HEK293 (cell line): Measurements from ENCODE around the gene TBXA2R.

ENCODE experiments used
- CTCF ChIA-PET: fragments of 350-600 bp; formaldehyde crosslinking; extraction: SDS; loops from one replicate; lab custom pipeline; 2021; ENCODE audit warnings: antibody characterized with exemption; lab: Yijun Ruan, JAX
- POLR2A ChIA-PET: fragments of 300-600 bp; formaldehyde crosslinking; extraction: SDS; loops from one replicate; lab custom pipeline; 2020; ENCODE audit warnings: antibody characterized with exemption, inconsistent platforms; lab: Yijun Ruan, JAX
- H3K27ac ChIP-seq: fragments of 200-500 bp; sonication (Bioruptor generic); 2 replicates; pipeline ENCODE4 v1.5.1; 2014; ENCODE audit warnings: low read depth, low read length, control low read depth, inconsistent platforms; ENCODE audit errors: extremely low read depth
- H3K36me3 ChIP-seq, 2 experiments: fragments of 200-500 bp in 1 of 2; sonication (Bioruptor generic) in 1 of 2; 1 replicate in 1 of 2; 2 replicates in 1 of 2; pipeline ENCODE4 v1.5.1; 2014 to 2017; ENCODE audit warnings: inconsistent platforms in 2 of 2, low read length in 2 of 2; ENCODE audit not compliant: control insufficient read depth in 2 of 2, insufficient read depth in 1 of 2
- H3K4me1 ChIP-seq: fragments of 200-500 bp; sonication (Bioruptor generic); 2 replicates; pipeline ENCODE4 v1.5.1; 2014; ENCODE audit warnings: mild to moderate bottlenecking, low read length, inconsistent platforms; ENCODE audit not compliant: control insufficient read depth, insufficient read depth
- H3K4me3 ChIP-seq: 2 replicates; pipeline ENCODE4 v1.5.1; 2011; ENCODE audit warnings: low read depth, mild to moderate bottlenecking, control low read depth, low read length, moderate library complexity
- H3K9me3 ChIP-seq: fragments of 200-500 bp; sonication (Bioruptor generic); 2 replicates; pipeline ENCODE4 v1.5.1; 2014; ENCODE audit warnings: low read depth, low read length, inconsistent platforms; ENCODE audit not compliant: control insufficient read depth, insufficient read depth
- GLIS1 ChIP-seq: fragments of 450-650 bp; formaldehyde crosslinking; IDR thresholded peaks from 2 replicates; pipeline ENCODE4 v1.5.1; 2016; ENCODE audit warnings: missing biosample characterization, missing genetic modification characterization
- KLF16 ChIP-seq: fragments of 450-650 bp; formaldehyde crosslinking; IDR thresholded peaks from 2 replicates; pipeline ENCODE4 v1.5.1; 2017; ENCODE audit warnings: missing biosample characterization, missing genetic modification characterization
- KLF7 ChIP-seq: fragments of 450-650 bp; formaldehyde crosslinking; IDR thresholded peaks from 2 replicates; pipeline ENCODE4 v1.5.1; 2016; ENCODE audit warnings: missing biosample characterization, missing genetic modification characterization, borderline replicate concordance
- MZF1 ChIP-seq: fragments of 450-650 bp; formaldehyde crosslinking; IDR thresholded peaks from 2 replicates; pipeline ENCODE4 v1.5.1; 2017; ENCODE audit warnings: missing biosample characterization, missing genetic modification characterization, borderline replicate concordance
- TRIM28 ChIP-seq: IDR thresholded peaks from 2 replicates; pipeline ENCODE4 v1.6.1; 2011; ENCODE audit warnings: low read length, control low read depth, borderline replicate concordance
- YY1 ChIP-seq: fragments of 450-650 bp; formaldehyde crosslinking; IDR thresholded peaks from 2 replicates; pipeline ENCODE4 v1.5.1; 2018; ENCODE audit warnings: missing biosample characterization, missing genetic modification characterization
- ZBTB1 ChIP-seq: fragments of 450-650 bp; formaldehyde crosslinking; IDR thresholded peaks from 2 replicates; pipeline ENCODE4 v1.5.1; 2016; ENCODE audit warnings: missing biosample characterization, missing genetic modification characterization
- ZBTB48 ChIP-seq: fragments of 450-650 bp; formaldehyde crosslinking; IDR thresholded peaks from 2 replicates; pipeline ENCODE4 v1.5.1; 2016; ENCODE audit warnings: missing biosample characterization, missing genetic modification characterization
- ZNF169 ChIP-seq: fragments of 450-650 bp; formaldehyde crosslinking; IDR thresholded peaks from 2 replicates; pipeline ENCODE4 v1.5.1; 2016; ENCODE audit warnings: missing biosample characterization, missing genetic modification characterization
- ZNF266 ChIP-seq: fragments of 450-650 bp; formaldehyde crosslinking; IDR thresholded peaks from 2 replicates; pipeline ENCODE4 v1.5.1; 2016; ENCODE audit warnings: missing biosample characterization, missing genetic modification characterization, low read depth
- ZNF274 ChIP-seq, 2 experiments: fragments of 200-500 bp in 1 of 2; fragments of 450-650 bp in 1 of 2; sonication (Bioruptor generic) in 1 of 2; formaldehyde crosslinking in 1 of 2; IDR thresholded peaks; 2 replicates each; pipeline versions ENCODE4 v1.5.1 to v1.6.1; 2014 to 2016; ENCODE audit warnings: borderline replicate concordance in 1 of 2, inconsistent platforms in 1 of 2, low read length in 1 of 2, missing biosample characterization in 1 of 2, missing genetic modification characterization in 1 of 2
- ZNF302 ChIP-seq: fragments of 450-650 bp; formaldehyde crosslinking; IDR thresholded peaks from 2 replicates; pipeline ENCODE4 v1.5.1; 2016; ENCODE audit warnings: missing biosample characterization, missing genetic modification characterization, low read depth
- ZNF311 ChIP-seq: fragments of 450-650 bp; formaldehyde crosslinking; IDR thresholded peaks from 2 replicates; pipeline ENCODE4 v1.5.1; 2017; ENCODE audit warnings: missing biosample characterization, missing genetic modification characterization, borderline replicate concordance
- ZNF341 ChIP-seq: fragments of 450-650 bp; formaldehyde crosslinking; IDR thresholded peaks from 2 replicates; pipeline ENCODE4; 2016; ENCODE audit warnings: low read depth, missing biosample characterization, missing genetic modification characterization
- ZNF473 ChIP-seq: fragments of 450-650 bp; formaldehyde crosslinking; IDR thresholded peaks from 2 replicates; pipeline ENCODE4 v1.5.1; 2017; ENCODE audit warnings: missing biosample characterization, missing genetic modification characterization
- ZNF560 ChIP-seq: fragments of 450-650 bp; formaldehyde crosslinking; IDR thresholded peaks from 2 replicates; pipeline ENCODE4 v1.5.1; 2017; ENCODE audit warnings: missing biosample characterization, missing genetic modification characterization, borderline replicate concordance
- ZNF571 ChIP-seq: fragments of 450-650 bp; formaldehyde crosslinking; IDR thresholded peaks from 2 replicates; pipeline ENCODE4 v1.5.0; 2017; ENCODE audit warnings: missing biosample characterization, missing genetic modification characterization
- ZNF610 ChIP-seq: fragments of 450-650 bp; formaldehyde crosslinking; IDR thresholded peaks from 2 replicates; pipeline ENCODE4 v1.5.1; 2016; ENCODE audit warnings: missing biosample characterization, missing genetic modification characterization, borderline replicate concordance
- ZNF623 ChIP-seq: fragments of 450-650 bp; formaldehyde crosslinking; IDR thresholded peaks from 2 replicates; pipeline ENCODE4 v1.5.1; 2016; ENCODE audit warnings: missing biosample characterization, missing genetic modification characterization
- ZNF785 ChIP-seq: fragments of 450-650 bp; formaldehyde crosslinking; IDR thresholded peaks from 2 replicates; pipeline ENCODE4 v1.5.1; 2016; ENCODE audit warnings: missing biosample characterization, missing genetic modification characterization
- ZSCAN16 ChIP-seq: fragments of 450-650 bp; formaldehyde crosslinking; IDR thresholded peaks from 2 replicates; pipeline ENCODE4 v1.5.1; 2016; ENCODE audit warnings: missing biosample characterization, missing genetic modification characterization
- ZSCAN23 ChIP-seq: fragments of 450-650 bp; formaldehyde crosslinking; IDR thresholded peaks from 2 replicates; pipeline ENCODE4 v1.5.1; 2016; ENCODE audit warnings: missing biosample characterization, missing genetic modification characterization
- TF ChIP-seq, protein P1 (sequence below): fragments of 450-650 bp; formaldehyde crosslinking; IDR thresholded peaks from 2 replicates; pipeline ENCODE4 v1.5.1; 2017; ENCODE audit warnings: missing biosample characterization, mild to moderate bottlenecking, missing genetic modification characterization, moderate library complexity
- TF ChIP-seq, protein P2 (sequence below): fragments of 450-650 bp; formaldehyde crosslinking; IDR thresholded peaks from 2 replicates; pipeline ENCODE4 v1.5.1; 2016; ENCODE audit warnings: missing biosample characterization, missing genetic modification characterization
- TF ChIP-seq, protein P3 (sequence below): fragments of 450-650 bp; formaldehyde crosslinking; IDR thresholded peaks from 2 replicates; pipeline ENCODE4 v1.5.1; 2016; ENCODE audit warnings: missing biosample characterization, missing genetic modification characterization, low read depth
- TF ChIP-seq, protein P4 (sequence below): sonication (generic); formaldehyde crosslinking; IDR thresholded peaks from 2 replicates; pipeline ENCODE4 v1.8.1; 2022; ENCODE audit warnings: mild to moderate bottlenecking, moderate library complexity, missing genetic modification reagents
- TF ChIP-seq, protein P5 (sequence below): fragments of 450-650 bp; formaldehyde crosslinking; IDR thresholded peaks from 2 replicates; pipeline ENCODE4 v1.5.1; 2016; ENCODE audit warnings: missing biosample characterization, missing genetic modification characterization, low read depth

TBXA2R gene

DNA sequence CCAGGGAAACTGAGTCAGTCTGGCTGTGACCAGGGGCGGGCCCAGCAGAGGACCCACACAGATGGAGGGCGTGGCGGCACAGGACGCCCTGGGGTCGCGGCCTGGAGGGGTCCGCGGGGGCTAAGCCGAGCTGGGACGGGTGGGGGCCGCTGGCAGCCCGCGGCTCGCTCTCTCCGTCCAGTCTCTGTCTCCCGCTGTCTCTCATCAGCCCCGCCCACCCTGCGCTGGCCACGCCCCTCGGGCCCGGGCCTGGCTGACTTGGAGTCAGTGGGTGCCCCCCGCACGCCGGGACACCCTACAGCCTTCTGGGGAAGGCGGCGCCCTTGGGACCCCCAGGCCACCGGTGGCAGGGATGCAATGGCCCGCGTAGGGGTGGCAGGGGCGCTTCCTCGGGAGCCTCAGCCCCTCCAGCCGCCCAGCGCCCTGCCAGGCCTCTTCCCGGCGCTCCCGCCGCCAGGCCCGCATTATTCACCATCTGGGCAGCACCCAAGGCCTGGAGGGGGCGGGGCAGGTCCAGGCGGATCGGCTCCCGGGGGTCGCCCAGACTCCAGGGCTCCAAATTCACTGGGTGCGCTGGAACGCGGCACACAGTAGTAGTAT, at the start of gene TBXA2R:
TSS of gene TBXA2R (minus strand) at position 186 of the 600 bp plus-strand sequence. CDS start 6,241 bp downstream, outside the sequence.
- ChIA-PET CTCF (interaction anchor here (1.2 kb wide), 1 partner anchor 62 kb away, joined by 3 read pairs; no protein-coding TSS in a partner anchor), POLR2A (interaction anchor here (0.6 kb wide), 1 partner anchor 99 kb away, joined by 10 read pairs; no protein-coding TSS in a partner anchor)
- Histone ChIP-seq H3K27ac (no peak within 1 kb of the TSS), H3K36me3 (peaks cover 0 to 18% of the 10 kb centered on the region in 2 experiments; a peak in 2 of 3 replicates), H3K9me3 (no peaks in the 10 kb centered on the region), H3K4me1 (peaks cover 3% of the 10 kb centered on the region; the same call in 1 of the 2 replicates), H3K4me3 (peak within 1 kb of the TSS; percentile 51)
- TF ChIP-seq ZSCAN23 (no peak), ZNF311 (tag by site-specific recombination) (no peak), ZSCAN16 (no peak), ZNF560 (tag by site-specific recombination) (no peak), ZNF302 (tag by site-specific recombination) (no peak), ZNF274 (IDR thresholded peaks at IDR 0.05; ENCODE audit: low read length) (no peak), ZNF274 (tag by site-specific recombination; IDR thresholded peaks at IDR 0.05; ENCODE audit: borderline replicate concordance) (no peak), ZNF266 (tag by site-specific recombination) (no peak), YY1 (tag by site-specific recombination) (no peak), TRIM28 (no peak), ZNF341 (tag by site-specific recombination) (no peak), KLF7 (tag by site-specific recombination) (no peak), ZNF610 (no peak), ZNF473 (tag by site-specific recombination) (no peak), ZBTB1 (no peak; the same call in 1 of the 2 replicates), ZNF169 (tag by site-specific recombination) (no peak), KLF16 (peak; percentile 55; the same call in 1 of the 2 replicates), MZF1 (no peak), ZNF623 (no peak), ZNF785 (no peak), ZNF571 (tag by site-specific recombination) (no peak), GLIS1 (peak; percentile 57; the same call in 1 of the 2 replicates), ZBTB48 (tag by site-specific recombination) (no peak)
- TF ChIP-seq, protein P1, sequence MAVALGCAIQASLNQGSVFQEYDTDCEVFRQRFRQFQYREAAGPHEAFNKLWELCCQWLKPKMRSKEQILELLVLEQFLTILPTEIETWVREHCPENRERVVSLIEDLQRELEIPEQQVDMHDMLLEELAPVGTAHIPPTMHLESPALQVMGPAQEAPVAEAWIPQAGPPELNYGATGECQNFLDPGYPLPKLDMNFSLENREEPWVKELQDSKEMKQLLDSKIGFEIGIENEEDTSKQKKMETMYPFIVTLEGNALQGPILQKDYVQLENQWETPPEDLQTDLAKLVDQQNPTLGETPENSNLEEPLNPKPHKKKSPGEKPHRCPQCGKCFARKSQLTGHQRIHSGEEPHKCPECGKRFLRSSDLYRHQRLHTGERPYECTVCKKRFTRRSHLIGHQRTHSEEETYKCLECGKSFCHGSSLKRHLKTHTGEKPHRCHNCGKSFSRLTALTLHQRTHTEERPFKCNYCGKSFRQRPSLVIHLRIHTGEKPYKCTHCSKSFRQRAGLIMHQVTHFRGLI: no peak
- TF ChIP-seq, protein P2, sequence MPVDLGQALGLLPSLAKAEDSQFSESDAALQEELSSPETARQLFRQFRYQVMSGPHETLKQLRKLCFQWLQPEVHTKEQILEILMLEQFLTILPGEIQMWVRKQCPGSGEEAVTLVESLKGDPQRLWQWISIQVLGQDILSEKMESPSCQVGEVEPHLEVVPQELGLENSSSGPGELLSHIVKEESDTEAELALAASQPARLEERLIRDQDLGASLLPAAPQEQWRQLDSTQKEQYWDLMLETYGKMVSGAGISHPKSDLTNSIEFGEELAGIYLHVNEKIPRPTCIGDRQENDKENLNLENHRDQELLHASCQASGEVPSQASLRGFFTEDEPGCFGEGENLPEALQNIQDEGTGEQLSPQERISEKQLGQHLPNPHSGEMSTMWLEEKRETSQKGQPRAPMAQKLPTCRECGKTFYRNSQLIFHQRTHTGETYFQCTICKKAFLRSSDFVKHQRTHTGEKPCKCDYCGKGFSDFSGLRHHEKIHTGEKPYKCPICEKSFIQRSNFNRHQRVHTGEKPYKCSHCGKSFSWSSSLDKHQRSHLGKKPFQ: no peak
- TF ChIP-seq, protein P3, sequence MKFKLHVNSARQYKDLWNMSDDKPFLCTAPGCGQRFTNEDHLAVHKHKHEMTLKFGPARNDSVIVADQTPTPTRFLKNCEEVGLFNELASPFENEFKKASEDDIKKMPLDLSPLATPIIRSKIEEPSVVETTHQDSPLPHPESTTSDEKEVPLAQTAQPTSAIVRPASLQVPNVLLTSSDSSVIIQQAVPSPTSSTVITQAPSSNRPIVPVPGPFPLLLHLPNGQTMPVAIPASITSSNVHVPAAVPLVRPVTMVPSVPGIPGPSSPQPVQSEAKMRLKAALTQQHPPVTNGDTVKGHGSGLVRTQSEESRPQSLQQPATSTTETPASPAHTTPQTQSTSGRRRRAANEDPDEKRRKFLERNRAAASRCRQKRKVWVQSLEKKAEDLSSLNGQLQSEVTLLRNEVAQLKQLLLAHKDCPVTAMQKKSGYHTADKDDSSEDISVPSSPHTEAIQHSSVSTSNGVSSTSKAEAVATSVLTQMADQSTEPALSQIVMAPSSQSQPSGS (tag by site-specific recombination): no peak
- TF ChIP-seq, protein P4, sequence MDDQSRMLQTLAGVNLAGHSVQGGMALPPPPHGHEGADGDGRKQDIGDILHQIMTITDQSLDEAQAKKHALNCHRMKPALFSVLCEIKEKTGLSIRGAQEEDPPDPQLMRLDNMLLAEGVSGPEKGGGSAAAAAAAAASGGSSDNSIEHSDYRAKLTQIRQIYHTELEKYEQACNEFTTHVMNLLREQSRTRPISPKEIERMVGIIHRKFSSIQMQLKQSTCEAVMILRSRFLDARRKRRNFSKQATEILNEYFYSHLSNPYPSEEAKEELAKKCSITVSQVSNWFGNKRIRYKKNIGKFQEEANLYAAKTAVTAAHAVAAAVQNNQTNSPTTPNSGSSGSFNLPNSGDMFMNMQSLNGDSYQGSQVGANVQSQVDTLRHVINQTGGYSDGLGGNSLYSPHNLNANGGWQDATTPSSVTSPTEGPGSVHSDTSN (CRISPR knock-in tag): no peak
- TF ChIP-seq, protein P5, sequence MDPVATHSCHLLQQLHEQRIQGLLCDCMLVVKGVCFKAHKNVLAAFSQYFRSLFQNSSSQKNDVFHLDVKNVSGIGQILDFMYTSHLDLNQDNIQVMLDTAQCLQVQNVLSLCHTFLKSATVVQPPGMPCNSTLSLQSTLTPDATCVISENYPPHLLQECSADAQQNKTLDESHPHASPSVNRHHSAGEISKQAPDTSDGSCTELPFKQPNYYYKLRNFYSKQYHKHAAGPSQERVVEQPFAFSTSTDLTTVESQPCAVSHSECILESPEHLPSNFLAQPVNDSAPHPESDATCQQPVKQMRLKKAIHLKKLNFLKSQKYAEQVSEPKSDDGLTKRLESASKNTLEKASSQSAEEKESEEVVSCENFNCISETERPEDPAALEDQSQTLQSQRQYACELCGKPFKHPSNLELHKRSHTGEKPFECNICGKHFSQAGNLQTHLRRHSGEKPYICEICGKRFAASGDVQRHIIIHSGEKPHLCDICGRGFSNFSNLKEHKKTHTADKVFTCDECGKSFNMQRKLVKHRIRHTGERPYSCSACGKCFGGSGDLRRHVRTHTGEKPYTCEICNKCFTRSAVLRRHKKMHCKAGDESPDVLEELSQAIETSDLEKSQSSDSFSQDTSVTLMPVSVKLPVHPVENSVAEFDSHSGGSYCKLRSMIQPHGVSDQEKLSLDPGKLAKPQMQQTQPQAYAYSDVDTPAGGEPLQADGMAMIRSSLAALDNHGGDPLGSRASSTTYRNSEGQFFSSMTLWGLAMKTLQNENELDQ (tag by site-specific recombination): no peak
